Activated CD4-positive, CD25-positive, alpha-beta regulatory T cell treated with anti-CD3 and anti-CD28 coated beads, Interleukin-2, amount 50 U/mL, for 72 hours (primary cell): ENCODE measurements around the gene PPOX.

Source experiments
- DNase-seq: peaks from one replicate; pipeline ENCODE4 v3.0.0; 2021

The PPOX gene

DNA sequence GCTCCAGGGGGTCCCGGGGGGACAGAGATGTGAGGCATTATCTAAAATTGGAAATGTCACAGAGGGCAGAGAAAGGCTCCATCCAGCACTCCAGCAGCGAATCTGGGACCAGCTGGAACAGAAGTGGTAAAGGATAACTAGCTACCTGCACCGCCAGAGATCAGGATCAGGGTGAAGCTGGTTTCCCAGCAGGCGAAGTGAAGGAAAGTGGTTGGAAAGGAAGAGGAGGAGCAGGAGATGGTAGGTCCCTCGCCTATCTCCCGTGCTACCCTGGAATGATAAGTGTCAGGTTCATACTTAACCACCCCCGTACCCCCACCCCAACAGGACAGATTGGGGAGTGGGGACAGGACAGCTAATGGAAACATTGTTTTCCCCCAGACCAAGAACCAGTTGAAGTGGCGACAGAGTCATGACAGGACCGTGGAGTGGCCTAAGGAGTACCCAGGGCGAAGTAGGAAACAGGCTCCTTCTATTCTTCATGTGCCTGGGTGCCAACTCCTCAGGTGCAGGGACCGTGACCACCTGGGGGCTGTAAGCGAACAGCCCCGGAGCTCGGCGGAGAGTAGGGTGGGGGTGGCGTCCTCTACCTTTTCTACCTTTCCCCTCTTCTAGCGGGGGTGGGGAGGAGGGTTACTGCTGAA lies 10.4 kb downstream of the PPOX start:
- DNase-seq = no peak

DNA sequence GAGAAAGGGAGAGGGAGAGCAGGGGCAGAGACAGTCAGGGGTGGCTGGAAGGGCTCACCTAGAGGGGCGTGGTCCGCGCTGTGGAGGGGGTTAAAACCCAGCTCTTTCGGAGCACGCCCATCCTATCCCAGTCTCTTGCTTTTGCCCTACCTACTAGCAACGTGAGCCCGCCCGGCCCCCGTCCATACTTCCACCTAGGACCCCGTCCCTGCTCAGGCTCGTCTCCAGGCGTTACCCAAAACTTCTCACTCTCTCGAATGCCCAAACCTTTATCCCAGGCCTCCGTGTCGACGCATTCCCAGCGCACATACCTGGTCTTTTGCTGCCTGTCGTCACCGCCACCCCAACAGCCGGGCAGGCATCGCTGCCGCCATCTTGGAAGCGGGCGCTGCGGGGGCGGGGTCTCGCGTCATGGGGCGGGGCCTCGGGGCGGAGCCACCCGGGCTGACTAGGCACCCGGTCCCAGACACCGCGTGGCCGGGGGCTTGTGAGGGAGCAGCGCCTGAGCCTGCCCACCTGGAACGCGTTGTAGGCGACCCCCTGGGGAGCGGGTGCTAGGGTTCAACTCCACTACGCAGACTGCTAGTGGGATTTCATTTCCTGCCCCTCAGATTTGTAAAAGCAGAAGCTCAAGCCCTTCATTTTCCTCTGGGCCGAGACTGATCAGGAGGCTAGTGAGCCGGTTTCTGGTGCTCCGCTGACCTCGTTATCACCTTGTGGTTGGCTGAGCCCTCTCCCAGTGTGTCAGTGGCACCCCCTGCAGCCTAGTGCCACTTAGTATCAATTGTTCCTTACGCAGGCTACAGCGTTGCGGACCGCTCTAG lies 11.1 kb downstream of the PPOX start, which contains the start of gene B4GALT3:
Gene B4GALT3, minus strand, starts transcription at position 396 of the 824 bp plus-strand sequence. CDS start 1,447 bp downstream, outside the sequence.
- peak; percentile 99 for DNase-seq

DNA sequence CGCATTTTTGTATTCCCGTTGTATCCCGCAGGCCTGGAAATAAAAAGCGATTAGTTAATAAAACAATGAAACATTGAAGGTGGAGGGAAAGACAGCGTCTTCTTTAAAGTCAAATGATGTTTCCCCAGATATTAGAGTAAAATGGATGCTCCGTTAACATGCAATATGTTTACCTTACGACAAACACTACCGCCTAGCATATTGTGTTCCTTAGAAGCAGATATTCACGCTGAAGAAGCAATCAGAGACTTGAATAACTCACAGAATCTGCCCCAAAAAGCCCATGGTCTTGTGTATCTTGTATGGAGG lies 11.7 kb downstream of the PPOX start:
- no peak for DNase-seq

- no peak for DNase-seq
Observed at GRCh38 chr1:161179698-161180097, 13.5 kb downstream of the PPOX start.

DNA sequence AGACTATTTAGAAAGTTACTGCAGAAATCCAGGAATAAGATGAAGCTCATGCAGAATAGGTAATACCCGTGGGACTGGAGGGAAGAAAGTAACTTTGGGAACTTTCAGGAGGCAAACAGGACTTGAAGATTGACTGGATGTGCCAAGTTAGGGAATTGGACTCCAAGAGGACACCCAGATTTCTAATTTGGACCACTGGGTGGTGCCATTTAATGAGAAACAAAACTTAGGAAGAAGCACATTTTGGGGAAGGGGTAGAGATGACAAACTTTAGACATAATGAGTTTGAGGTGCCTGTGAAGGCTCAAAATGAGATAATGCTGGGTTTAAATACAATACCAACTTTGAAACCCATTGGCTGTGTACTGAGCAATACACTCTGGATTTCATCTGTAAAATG lies 14.4 kb downstream of the PPOX start:
- no peak for DNase-seq

DNA sequence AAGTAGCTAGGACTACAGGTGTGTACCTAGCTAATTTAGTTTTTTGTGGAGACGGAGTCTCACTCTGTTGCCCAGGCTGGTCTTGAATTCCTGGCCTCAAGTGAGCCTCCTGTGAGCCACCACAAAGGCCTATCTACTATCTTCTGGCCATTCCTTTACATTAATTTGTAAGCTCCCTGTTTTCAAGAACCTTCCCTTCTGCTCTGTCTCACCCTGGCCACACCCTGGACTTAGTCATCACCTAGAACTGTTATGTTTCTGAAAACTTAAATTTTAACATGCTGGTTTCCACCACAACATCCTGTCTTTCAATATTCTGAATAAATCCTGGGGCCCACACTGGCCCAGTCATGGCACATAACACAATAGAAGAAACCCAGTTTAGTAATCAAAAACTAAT lies 16.0 kb downstream of the PPOX start:
- peak; percentile 53 for DNase-seq

- DNase-seq = peak; percentile 63
Observed at GRCh38 chr1:161185282-161185682, 19.1 kb downstream of the PPOX start.

- DNase-seq = no peak
Observed at GRCh38 chr1:161185732-161186311, 19.6 kb downstream of the PPOX start.

- no peak for DNase-seq
Observed at GRCh38 chr1:161187311-161187710, 21.1 kb downstream of the PPOX start.

DNA sequence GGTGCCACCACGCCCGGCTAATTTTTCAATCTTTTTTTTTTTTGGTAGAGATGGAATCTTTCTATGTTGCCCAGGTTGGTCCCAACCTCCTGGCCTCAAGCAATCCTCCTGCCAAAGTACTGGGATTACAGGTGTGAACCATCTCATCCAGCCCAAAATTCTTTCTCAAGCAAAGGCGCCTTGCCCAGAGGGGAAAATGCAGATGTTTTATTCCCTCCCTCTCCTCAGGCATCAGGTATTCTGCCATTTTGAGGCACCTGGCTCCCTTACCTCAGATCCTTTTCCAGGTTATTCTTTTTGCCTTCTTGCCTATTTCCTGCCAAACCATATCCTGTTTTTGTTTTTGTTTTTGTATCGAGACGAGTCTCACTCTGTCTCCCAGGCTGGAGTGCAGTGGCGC lies 22.2 kb downstream of the PPOX start:
- no peak for DNase-seq

DNA sequence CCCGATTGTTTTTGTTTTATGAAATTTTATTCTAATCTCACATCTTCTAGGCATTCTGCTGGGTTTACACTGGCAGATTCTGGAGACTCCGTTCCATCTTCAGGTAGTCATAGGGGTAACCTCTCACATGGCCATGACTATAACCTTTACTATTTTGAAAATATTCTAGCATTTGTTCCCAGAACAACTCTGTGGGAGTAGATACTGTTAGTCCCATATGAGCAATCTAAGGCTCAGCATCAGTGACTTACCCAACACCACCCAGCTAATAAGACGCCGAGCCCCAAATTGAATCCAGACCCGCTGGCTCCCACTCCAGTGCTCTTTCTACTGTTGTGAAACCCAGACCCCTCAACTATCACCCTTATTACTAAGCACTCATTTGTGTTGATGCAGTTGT lies 22.8 kb downstream of the PPOX start:
- no peak for DNase-seq

DNA sequence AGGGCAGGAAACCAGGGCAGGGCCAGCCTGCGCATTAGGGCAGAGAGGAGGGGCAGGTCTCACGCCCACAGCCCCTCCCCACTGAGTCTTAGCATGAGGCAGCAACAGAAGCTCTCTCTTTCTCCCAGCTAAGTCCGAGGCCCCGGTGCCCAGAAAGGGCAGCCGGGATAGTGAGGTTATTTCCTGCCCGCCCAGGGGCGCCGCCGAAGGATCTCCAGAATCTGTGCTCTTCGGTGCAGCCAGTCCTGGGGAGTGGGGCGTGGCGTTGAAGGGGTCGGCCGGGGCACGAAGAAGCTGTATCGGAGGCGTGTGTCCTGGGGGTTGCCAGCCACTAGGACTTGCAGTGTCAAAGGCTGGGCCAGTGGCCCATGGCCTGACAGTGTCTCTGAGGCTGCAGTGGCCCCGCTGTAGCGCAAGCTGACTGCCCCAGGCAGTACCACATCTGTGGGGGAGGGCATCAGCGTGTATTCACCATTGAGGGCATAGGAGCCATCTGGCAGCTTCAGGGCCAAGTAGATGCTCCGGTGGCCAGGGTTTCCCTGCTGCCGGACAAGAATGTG lies 24.8 kb downstream of the PPOX start:
- DNase-seq = no peak

DNA sequence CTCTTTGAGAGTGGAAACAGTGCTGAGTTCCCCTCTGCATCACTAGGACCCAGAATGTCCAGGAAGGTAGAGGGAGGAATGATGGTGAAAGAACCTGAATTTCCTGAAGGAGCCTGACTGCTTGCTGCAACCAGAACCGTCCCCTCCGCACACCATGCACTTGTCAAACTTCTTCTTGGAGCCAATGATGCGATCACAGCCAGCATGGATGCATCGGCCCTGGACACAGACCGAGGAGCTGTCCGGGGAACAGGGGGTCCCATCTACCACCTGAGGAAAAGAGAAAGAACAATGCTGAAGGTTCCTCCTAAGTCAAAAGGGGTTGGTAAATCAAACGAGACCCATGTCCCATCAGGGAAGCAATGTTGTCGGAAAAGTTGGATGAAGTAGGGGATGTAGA lies 25.7 kb downstream of the PPOX start:
- DNase-seq = no peak

- peak; percentile 54 for DNase-seq
Observed at GRCh38 chr1:161192476-161193465, 26.5 kb downstream of the PPOX start.

GRCh38 chr1:161193561-161194235 lies 27.5 kb downstream of the PPOX start:
- DNase-seq = no peak

GRCh38 chr1:161195171-161195570 lies 28.9 kb downstream of the PPOX start:
- DNase-seq = no peak

DNA sequence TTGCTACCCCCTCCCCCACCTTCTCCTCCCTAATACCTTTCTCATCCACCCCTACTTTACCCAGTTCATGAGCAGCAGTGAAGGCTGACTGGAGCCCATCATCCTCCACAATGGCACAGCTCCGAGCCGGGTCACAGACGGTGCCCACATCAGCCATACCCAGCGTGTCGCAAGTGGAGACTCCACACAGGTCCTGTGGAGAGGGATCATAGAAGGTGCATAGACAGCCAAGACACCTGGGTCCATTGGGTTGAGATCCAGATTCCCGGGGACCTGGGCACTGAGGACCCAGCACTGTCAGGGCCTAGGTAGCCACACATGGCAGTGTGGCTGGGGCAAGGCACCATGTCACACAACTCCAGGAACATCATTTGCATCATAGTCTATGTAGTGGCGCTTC lies 29.9 kb downstream of the PPOX start:
- no peak for DNase-seq

DNA sequence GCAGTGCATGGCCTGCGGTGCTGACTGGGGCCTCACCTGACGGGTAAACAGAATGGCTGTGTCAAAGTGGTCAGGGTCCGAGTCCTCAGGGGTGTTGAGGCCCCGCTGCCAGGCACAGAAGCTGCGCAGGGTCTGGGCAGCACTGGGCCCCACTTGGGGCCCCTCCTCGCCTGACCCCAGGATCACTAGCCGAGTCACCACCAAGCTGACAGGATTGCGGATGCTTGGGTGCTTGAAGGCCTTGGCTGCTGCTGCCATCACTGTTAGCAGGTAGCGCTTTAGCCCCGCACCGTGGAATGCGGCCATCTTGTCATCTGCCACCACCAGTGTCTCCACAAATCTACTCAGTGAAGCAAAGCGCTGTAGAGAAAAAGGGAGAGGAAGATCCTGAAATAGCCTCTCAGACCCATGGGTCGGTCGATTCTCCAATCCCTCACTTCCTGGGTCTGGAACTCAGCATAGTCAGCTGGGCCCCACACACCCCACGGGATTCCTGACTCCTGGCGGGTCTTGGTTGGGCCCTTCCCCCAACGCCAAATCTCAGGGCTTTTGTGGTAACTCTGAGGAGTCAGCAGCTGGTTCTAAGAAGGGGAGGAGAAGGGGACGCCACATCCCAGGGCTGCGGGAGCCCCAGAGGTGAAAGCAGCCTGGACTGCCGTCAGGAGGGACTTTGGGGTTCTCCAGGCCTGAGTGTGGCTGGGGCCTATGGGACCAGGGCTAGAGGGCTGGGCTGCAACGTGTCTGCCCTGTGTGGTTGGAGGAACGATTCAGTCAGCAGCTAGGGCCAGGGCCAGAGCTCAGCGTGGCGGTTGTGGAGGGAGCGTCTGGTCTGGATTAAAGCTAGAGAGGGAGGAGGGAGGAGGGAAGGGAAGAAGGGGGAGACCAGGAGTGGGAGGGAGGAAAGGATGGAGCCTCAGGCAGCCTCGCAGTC lies 30.6 kb downstream of the PPOX start:
- no peak for DNase-seq

GRCh38 chr1:161197560-161198193 lies 31.5 kb downstream of the PPOX start:
- DNase-seq = no peak

DNA sequence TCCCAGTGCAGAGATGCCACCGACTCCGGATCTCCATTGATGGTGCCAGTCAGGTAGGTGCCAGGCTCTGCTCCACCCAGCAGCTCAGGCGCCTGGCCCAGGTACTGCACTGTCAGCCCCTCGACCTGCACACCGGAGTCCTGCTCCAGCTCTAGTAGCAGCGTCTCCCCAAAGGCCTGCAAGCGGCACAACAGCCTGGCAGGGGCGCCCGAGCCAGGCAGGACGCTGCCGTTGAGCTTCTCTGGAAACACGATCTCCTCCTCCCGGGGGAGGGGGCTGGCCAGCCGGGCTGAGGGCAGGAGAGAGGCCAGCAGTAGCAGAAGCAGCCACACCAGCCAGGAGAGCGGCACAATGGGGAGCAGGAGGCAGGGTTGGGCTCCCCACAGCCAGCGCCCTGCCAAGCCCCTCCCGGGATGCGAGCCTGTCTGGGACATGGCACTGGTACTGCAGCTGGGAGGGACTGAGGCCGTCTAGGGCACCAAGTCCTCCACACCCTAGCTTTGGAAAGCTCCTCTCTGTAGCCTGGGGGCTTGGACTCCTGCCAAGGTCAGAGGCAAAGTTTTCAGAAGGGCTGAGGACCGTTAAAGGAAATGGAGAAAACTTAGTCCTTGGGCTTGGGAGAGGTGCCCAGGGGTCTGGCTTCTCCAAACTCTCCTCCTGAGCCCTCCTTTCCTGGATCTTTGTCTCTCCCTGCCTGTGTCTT lies 32.1 kb downstream of the PPOX start:
- no peak for DNase-seq
